A375 (cell line): Measurements from ENCODE around the gene AFF4. TPM values are rescaled to one million over a fixed set of nuclear protein-coding genes. Genes with fewer than 3 reads are reported as not detected.

Source experiments
- small RNA-seq: library from RNA; depleted of rRNA; stranded (forward); fragments of <200 nt; gene quantifications from one replicate; pipeline ENCODE3, GENCODE V24; 2014
- total RNA-seq: library from RNA; depleted of rRNA; stranded (reverse); fragments of >200 nt; shearing (Covaris generic); gene quantifications from 2 replicates; pipeline ENCODE4 v1.2.3, GENCODE V29; 2014; rRNA removed

AFF4 gene, protein sequence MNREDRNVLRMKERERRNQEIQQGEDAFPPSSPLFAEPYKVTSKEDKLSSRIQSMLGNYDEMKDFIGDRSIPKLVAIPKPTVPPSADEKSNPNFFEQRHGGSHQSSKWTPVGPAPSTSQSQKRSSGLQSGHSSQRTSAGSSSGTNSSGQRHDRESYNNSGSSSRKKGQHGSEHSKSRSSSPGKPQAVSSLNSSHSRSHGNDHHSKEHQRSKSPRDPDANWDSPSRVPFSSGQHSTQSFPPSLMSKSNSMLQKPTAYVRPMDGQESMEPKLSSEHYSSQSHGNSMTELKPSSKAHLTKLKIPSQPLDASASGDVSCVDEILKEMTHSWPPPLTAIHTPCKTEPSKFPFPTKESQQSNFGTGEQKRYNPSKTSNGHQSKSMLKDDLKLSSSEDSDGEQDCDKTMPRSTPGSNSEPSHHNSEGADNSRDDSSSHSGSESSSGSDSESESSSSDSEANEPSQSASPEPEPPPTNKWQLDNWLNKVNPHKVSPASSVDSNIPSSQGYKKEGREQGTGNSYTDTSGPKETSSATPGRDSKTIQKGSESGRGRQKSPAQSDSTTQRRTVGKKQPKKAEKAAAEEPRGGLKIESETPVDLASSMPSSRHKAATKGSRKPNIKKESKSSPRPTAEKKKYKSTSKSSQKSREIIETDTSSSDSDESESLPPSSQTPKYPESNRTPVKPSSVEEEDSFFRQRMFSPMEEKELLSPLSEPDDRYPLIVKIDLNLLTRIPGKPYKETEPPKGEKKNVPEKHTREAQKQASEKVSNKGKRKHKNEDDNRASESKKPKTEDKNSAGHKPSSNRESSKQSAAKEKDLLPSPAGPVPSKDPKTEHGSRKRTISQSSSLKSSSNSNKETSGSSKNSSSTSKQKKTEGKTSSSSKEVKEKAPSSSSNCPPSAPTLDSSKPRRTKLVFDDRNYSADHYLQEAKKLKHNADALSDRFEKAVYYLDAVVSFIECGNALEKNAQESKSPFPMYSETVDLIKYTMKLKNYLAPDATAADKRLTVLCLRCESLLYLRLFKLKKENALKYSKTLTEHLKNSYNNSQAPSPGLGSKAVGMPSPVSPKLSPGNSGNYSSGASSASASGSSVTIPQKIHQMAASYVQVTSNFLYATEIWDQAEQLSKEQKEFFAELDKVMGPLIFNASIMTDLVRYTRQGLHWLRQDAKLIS
- 31.7 and 34.9 TPM in 2 replicates for total RNA-seq

DNA sequence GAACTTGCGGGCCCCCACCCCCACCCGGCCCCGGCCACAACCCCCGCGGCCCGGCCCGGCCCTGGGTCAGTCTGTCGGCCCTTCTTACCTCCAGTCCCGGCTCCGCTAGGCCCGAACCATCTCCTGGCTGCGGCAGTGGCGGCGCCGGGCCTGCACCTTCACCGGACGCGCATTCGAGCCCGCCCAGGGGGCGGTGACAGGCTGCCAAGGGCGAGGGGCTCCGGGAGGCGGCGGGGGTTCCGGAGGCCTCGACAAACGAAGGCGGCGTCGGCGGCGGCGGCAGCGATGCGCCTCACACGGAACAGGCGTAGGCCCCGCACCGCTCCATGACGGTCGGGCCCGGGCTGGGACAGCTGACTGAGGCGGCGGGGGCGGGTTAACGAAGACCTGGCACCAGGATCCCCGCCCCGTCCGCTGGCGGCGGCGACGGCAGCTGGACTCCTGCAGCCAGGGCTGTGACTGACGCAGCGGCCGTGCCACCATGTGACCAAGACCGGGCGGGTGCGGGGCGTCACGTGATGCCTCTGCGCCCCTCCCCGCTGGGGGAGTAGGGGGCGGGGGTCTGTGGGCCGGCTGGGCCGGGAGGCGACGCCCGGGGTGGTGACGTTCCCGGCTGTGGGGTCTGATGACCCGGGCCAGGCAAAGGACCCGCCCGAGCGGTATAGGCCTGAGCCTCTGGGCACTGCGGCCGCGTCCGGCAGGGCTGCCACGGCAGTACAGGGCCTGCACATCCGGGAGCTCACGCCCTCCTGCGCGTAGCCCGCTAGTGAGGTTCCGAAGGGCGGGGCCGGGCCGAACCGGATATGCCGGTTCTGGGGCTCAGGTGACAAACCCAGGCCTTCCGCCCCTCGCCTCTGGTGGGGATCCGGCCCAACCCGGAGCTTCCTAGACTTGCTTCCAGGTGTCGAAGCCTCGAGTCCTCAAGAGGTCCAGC is at the start of gene AFF4:
AFF4 (minus strand) TSS at position 464 of the 934 bp plus-strand sequence. CDS start 26,445 bp downstream, outside the sequence.

DNA sequence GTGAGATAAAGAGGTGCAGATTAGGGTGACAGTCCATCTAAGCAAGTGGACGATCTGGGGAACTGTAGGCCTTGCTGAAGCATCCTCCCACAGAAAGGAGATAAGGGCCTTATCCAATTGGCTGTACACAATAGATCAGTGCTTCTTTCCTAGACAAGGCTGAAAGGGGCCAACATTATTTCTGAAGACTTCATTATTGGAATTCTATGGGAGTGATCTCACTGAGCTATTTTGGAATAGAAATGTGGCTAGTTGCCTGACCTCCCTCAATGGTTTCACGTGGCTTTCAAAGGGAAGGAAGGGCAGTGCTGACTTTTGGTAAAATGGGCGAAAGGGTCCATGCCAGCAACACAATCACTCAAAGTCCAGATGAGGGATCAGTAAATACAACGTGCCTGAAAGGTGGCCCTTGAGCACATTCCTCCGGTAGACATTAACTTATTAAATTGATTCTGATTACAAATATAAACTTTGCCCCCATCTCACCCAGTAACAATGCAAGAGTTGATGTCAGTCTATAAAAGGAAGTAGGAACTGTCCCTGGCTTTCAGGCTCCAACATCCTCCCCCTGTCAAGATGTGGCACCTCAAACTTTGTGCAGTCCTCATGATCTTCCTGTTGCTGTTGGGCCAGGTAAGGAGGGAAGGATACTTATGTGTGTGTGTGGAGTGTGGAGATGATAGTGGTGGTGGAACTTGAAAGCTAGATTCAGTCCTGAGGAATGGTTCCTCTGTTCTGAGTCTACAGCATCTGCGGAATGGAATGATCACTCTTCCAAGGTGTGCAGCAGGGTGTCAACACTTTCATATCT is 90.1 kb downstream of the AFF4 start, which contains the start of gene LEAP2:
LEAP2 (plus strand) TSS at position 550 of the 811 bp plus-strand sequence; CDS start at position 577, 27 bp downstream.

GRCh38 chr5:132866342-132867045 is 96.9 kb downstream of the AFF4 start, which contains the start of the genes GDF9 and UQCRQ:
TSS of gene GDF9 (minus strand) at chr5:132866469. CDS start at chr5:132864533, 1,936 bp downstream.
TSS of gene UQCRQ (plus strand) at chr5:132866642. CDS start at chr5:132866882, 240 bp downstream.

DNA sequence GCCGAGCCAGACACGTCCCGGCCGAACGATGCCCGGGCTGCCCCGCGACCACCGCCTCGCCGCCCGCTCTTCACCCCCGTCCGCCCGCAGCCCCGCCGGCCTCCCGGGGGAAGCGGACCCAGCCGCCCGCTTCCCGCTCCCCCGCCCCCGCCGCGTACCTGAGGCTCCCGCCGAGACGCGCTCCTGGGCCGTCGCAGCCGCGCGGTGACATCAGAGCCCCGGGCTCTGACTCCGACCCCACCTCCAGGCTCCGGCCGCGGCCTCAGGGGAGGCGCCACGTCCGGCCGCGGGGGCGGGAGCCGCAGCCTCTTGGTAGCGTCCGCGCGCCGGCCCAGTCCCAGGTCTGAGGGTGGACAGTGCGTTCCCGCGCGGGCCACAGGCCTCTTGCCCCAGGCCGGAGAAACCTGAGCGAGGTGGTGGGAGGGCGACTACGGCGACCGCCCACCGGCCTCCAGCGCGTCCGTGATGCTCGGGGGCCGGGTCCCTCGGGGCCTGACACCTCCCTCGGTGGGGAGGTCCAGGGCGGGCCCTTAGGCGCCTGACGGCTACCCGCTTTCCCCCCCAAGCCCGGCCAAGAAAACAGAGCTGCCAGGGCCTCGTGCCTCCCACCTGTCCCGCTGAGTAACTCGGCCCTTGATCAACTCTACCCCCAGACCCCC is 132.9 kb downstream of the AFF4 start, which contains the start of gene SHROOM1:
SHROOM1 (minus strand) TSS at position 212 of the 659 bp plus-strand sequence. CDS start 4,507 bp downstream, outside the sequence.

Small RNA genes within 50 kb of the gene (small RNA-seq; reads per million reads assigned to genes)
- gene AC113410.1 (not detected), gene ATP6V0E1P1 (not detected), gene RF00019 (not detected), gene RNA5SP192 (0.38 reads per million)

Other genes starting within 250 kb of the AFF4 start
- 8.1 and 10.6 TPM in 2 replicates for gene KIF3A, start 226.1 kb downstream of the AFF4 start, total RNA-seq
- gene CCNI2, start 216.2 kb downstream of the AFF4 start, total RNA-seq = 0.19 TPM in 1 of 2 replicates, not detected in the other
- gene SEPTIN8, start 186.4 kb downstream of the AFF4 start, total RNA-seq = 33.8 and 36.1 TPM in 2 replicates
- 0.15 and 0.32 TPM in 2 replicates for gene SOWAHA, start 150.3 kb downstream of the AFF4 start, total RNA-seq
- gene SHROOM1, start 133.0 kb downstream of the AFF4 start, total RNA-seq = 9.9 and 14.4 TPM in 2 replicates
- gene GDF9, start 97.2 kb downstream of the AFF4 start, total RNA-seq = 0.16 and 0.23 TPM in 2 replicates
- gene UQCRQ, start 97.0 kb downstream of the AFF4 start, total RNA-seq = 325 and 380 TPM in 2 replicates
- 0.11 TPM in 2 replicates for gene LEAP2, start 90.0 kb downstream of the AFF4 start, total RNA-seq
- 7.7 and 9.5 TPM in 2 replicates for gene ZCCHC10, start 62.9 kb upstream of the AFF4 start, total RNA-seq
- 86.9 and 114 TPM in 2 replicates for gene HSPA4, start 88.4 kb upstream of the AFF4 start, total RNA-seq